Measurements from ENCODE around the gene HSFX3. TPM values are rescaled to one million over a fixed set of nuclear protein-coding genes. Genes with fewer than 3 reads are reported as not detected.
"Not testable (repeated sequence)": the region's sequence is repeated elsewhere in the genome, so short reads cannot be mapped to it uniquely, and the experiment has no call there.

HSFX3 gene, protein sequence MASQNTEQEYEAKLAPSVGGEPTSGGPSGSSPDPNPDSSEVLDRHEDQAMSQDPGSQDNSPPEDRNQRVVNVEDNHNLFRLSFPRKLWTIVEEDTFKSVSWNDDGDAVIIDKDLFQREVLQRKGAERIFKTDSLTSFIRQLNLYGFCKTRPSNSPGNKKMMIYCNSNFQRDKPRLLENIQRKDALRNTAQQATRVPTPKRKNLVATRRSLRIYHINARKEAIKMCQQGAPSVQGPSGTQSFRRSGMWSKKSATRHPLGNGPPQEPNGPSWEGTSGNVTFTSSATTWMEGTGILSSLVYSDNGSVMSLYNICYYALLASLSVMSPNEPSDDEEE
- not detected in 2 replicates for total RNA-seq (2014; rRNA removed; shearing (Covaris generic))
- total RNA-seq (2022) = not detected in 2 replicates
- not detected for Bru-seq, nascent RNA
- BruChase-seq, experiment 1, labeled RNA remaining after a 6-hour chase = not detected
- not detected for BruChase-seq, experiment 2, labeled RNA remaining after a 2-hour chase
- long read RNA-seq = 0 reads

DNA sequence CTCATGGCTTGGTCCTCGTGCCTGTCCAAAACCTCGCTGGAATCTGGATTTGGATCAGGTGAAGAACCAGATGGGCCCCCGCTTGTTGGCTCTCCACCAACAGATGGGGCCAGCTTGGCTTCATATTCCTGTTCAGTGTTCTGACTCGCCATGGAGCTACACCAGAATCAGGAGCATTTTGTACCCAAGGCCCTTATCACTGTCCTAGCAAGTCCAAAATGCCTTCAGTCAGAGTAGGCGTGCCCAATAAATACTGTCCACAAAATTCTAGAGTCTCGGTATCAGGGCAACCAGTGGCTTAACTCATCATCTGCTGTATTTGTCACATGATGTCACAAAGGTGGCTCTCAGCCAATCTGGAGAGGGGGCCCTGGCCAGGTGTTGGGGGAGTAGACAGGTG is at the start of gene HSFX3:
Gene HSFX3, minus strand, starts transcription at position 224 of the 400 bp plus-strand sequence. Its CDS starts 72 bp downstream, at position 152.
- CTCF ChIA-PET (ENCODE audit: unreplicated experiment); H3K4me1 ChIP-seq (ENCODE audit: insufficient read depth, low read length, poor library complexity, severe bottlenecking); H3K4me2 ChIP-seq (ENCODE audit: low read length); H3K9me2 ChIP-seq (ENCODE audit: insufficient read depth, low read length); H3K79me2 ChIP-seq (ENCODE audit: insufficient read depth, low read depth, low read length); H3K9me3 ChIP-seq (ENCODE audit: low read length); H2AFZ ChIP-seq (ENCODE audit: low read length); BruUV-seq (replicated peaks); H4K20me1 ChIP-seq (ENCODE audit: insufficient read depth, low read length); POLR2A ChIA-PET; intact Hi-C loops (cut with micrococcal nuclease; ENCODE audit: unreplicated experiment); DNase-seq (ENCODE audit: low spot score); H3K36me3 ChIP-seq (ENCODE audit: insufficient read depth, low read length); H3K4me3 ChIP-seq (ENCODE audit: low read depth, low read length, poor library complexity, severe bottlenecking); H3K27ac ChIP-seq (ENCODE audit: low read depth, low read length, poor library complexity, severe bottlenecking): not testable (repeated sequence)

DNA sequence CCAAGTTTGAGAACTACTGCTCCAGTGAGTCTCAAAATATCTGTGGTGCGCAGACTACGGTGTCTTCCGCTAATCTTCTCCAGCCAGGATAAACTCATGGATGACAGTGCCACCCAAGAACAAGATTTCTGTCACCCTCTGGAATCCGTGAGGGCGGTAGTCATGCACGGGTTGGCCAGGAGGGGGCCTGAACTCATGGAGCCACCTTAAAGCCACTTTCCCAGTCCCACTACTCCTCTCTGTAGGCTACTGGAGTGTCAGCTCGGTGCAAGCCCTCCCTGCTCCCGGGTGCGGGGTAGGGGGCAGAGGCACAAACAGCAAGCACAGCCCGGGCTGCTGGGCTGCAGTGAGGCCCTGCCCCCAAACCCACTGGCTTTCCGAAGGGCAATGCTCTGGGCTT is 48.9 kb upstream of the HSFX3 start:
- H3K4me3 ChIP-seq (ENCODE audit: low read depth, low read length, poor library complexity, severe bottlenecking); POLR2A ChIA-PET; H4K20me1 ChIP-seq (ENCODE audit: insufficient read depth, low read length); H2AFZ ChIP-seq (ENCODE audit: low read length); H3K4me2 ChIP-seq (ENCODE audit: low read length); H3K27ac ChIP-seq (ENCODE audit: low read depth, low read length, poor library complexity, severe bottlenecking); DNase-seq (ENCODE audit: low spot score); intact Hi-C loops (cut with micrococcal nuclease; ENCODE audit: unreplicated experiment); H3K79me2 ChIP-seq (ENCODE audit: insufficient read depth, low read depth, low read length); H3K9me3 ChIP-seq (ENCODE audit: low read length); CTCF ChIA-PET (ENCODE audit: unreplicated experiment); H3K4me1 ChIP-seq (ENCODE audit: insufficient read depth, low read length, poor library complexity, severe bottlenecking); H3K9me2 ChIP-seq (ENCODE audit: insufficient read depth, low read length); BruUV-seq (replicated peaks); H3K36me3 ChIP-seq (ENCODE audit: insufficient read depth, low read length): not testable (repeated sequence)

- H4K20me1 ChIP-seq (ENCODE audit: insufficient read depth, low read length); H3K4me2 ChIP-seq (ENCODE audit: low read length); intact Hi-C loops (cut with micrococcal nuclease; ENCODE audit: unreplicated experiment); POLR2A ChIA-PET; BruUV-seq (replicated peaks); H2AFZ ChIP-seq (ENCODE audit: low read length); H3K4me1 ChIP-seq (ENCODE audit: insufficient read depth, low read length, poor library complexity, severe bottlenecking); H3K4me3 ChIP-seq (ENCODE audit: low read depth, low read length, poor library complexity, severe bottlenecking); H3K9me3 ChIP-seq (ENCODE audit: low read length); H3K36me3 ChIP-seq (ENCODE audit: insufficient read depth, low read length); DNase-seq (ENCODE audit: low spot score); CTCF ChIA-PET (ENCODE audit: unreplicated experiment); H3K27ac ChIP-seq (ENCODE audit: low read depth, low read length, poor library complexity, severe bottlenecking); H3K79me2 ChIP-seq (ENCODE audit: insufficient read depth, low read depth, low read length); H3K9me2 ChIP-seq (ENCODE audit: insufficient read depth, low read length): not testable (repeated sequence)
Measured at GRCh38 chrX:149595943-149596342, 46.2 kb upstream of the HSFX3 start.

DNA sequence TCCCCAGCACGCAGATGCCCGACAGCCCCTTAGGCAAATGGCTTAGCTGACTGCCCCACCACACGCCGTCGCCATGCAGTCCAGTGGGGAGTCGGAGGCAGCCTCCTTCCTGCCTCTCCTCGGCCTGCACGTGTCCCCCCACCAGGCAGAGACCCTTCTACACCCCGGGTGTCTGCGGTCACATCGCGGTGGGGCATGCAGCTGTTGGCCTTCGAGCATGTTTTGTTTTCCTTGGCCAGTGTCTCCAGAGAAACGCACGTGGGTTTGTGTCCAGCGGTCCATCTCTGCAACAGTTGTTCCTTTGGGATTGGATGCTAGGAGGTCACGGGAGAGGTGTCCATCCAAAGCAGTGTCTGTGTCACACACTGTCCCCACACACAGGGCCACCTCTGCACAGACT is 45.5 kb upstream of the HSFX3 start, which contains the start of gene HSFX2:
Gene HSFX2, minus strand, starts transcription at position 101 of the 400 bp plus-strand sequence. CDS start 614 bp downstream, outside the sequence.
- POLR2A ChIA-PET; H3K4me3 ChIP-seq (ENCODE audit: low read depth, low read length, poor library complexity, severe bottlenecking); H4K20me1 ChIP-seq (ENCODE audit: insufficient read depth, low read length); CTCF ChIA-PET (ENCODE audit: unreplicated experiment); H3K9me2 ChIP-seq (ENCODE audit: insufficient read depth, low read length); H3K4me2 ChIP-seq (ENCODE audit: low read length); intact Hi-C loops (cut with micrococcal nuclease; ENCODE audit: unreplicated experiment); H3K4me1 ChIP-seq (ENCODE audit: insufficient read depth, low read length, poor library complexity, severe bottlenecking); DNase-seq (ENCODE audit: low spot score); H3K27ac ChIP-seq (ENCODE audit: low read depth, low read length, poor library complexity, severe bottlenecking); H3K9me3 ChIP-seq (ENCODE audit: low read length); H2AFZ ChIP-seq (ENCODE audit: low read length); BruUV-seq (replicated peaks); H3K36me3 ChIP-seq (ENCODE audit: insufficient read depth, low read length); H3K79me2 ChIP-seq (ENCODE audit: insufficient read depth, low read depth, low read length): not testable (repeated sequence)

DNA sequence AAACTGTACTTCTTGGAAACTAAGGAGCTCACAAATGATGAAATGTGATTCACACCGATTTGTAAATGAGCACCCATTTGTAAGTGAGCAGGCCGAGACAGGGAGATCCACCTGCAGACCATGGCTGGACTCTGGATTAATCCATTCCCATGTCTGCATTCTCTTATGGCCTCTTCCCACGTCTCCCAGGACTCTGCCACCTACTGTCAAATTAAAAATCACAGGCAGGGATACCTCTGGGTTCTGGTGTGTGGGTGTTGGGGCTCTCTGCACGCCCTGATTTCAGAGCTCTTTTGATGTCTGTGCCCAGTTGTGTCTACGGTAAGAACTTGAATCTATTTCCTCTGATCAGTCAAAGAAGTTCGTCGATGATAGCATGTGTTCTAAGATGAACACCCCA is 41.3 kb upstream of the HSFX3 start:
- H3K4me1 ChIP-seq (ENCODE audit: insufficient read depth, low read length, poor library complexity, severe bottlenecking); H3K4me2 ChIP-seq (ENCODE audit: low read length); H3K36me3 ChIP-seq (ENCODE audit: insufficient read depth, low read length); POLR2A ChIA-PET; intact Hi-C loops (cut with micrococcal nuclease; ENCODE audit: unreplicated experiment); H3K9me2 ChIP-seq (ENCODE audit: insufficient read depth, low read length); CTCF ChIA-PET (ENCODE audit: unreplicated experiment); H3K79me2 ChIP-seq (ENCODE audit: insufficient read depth, low read depth, low read length); DNase-seq (ENCODE audit: low spot score); H2AFZ ChIP-seq (ENCODE audit: low read length); H3K4me3 ChIP-seq (ENCODE audit: low read depth, low read length, poor library complexity, severe bottlenecking); H4K20me1 ChIP-seq (ENCODE audit: insufficient read depth, low read length); H3K27ac ChIP-seq (ENCODE audit: low read depth, low read length, poor library complexity, severe bottlenecking); BruUV-seq (replicated peaks); H3K9me3 ChIP-seq (ENCODE audit: low read length): not testable (repeated sequence)

DNA sequence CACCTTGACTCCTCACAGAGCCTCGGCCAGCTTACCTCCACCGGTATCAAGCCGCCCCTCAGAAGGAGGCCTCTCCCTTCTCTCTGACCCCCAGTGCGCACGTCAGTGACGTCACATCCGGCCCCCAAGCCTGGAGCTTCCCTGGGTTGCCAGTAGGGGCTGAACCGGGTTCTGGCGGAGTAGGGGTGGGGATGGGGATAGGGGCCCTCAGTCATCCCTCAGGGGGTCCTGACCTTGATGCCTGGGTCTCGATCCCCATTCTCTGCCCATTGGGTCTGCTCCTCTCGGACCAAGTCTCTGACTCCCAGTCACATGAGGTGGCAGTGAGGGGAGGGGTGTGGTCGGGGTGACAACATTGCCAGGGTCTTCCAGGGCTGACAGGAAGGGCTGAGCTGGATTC is 37.6 kb upstream of the HSFX3 start, which contains the start of gene MAGEA9B:
Gene MAGEA9B, minus strand, starts transcription at position 101 of the 400 bp plus-strand sequence. CDS start 4,280 bp downstream, outside the sequence.
- H2AFZ ChIP-seq (ENCODE audit: low read length); POLR2A ChIA-PET; H3K4me2 ChIP-seq (ENCODE audit: low read length); BruUV-seq (replicated peaks); H4K20me1 ChIP-seq (ENCODE audit: insufficient read depth, low read length); CTCF ChIA-PET (ENCODE audit: unreplicated experiment); DNase-seq (ENCODE audit: low spot score); H3K9me2 ChIP-seq (ENCODE audit: insufficient read depth, low read length); H3K27ac ChIP-seq (ENCODE audit: low read depth, low read length, poor library complexity, severe bottlenecking); intact Hi-C loops (cut with micrococcal nuclease; ENCODE audit: unreplicated experiment); H3K36me3 ChIP-seq (ENCODE audit: insufficient read depth, low read length); H3K4me1 ChIP-seq (ENCODE audit: insufficient read depth, low read length, poor library complexity, severe bottlenecking); H3K79me2 ChIP-seq (ENCODE audit: insufficient read depth, low read depth, low read length); H3K4me3 ChIP-seq (ENCODE audit: low read depth, low read length, poor library complexity, severe bottlenecking); H3K9me3 ChIP-seq (ENCODE audit: low read length): not testable (repeated sequence)

Measured in OCI-LY7 (cell line).